HepG2 (cell line): ENCODE results near the gene ORC2. TPM values are rescaled to one million over a fixed set of nuclear protein-coding genes. Genes with fewer than 3 reads are reported as not detected.

Source experiments
- ATAD3A ChIP-seq: sonication (generic); formaldehyde crosslinking; IDR thresholded peaks from 2 replicates; pipeline ENCODE4 v1.4.0; 2020; ENCODE audit warnings: missing genetic modification reagents
- BCL6 ChIP-seq: IDR thresholded peaks from 2 replicates; pipeline ENCODE4 v1.6.1; 2016; ENCODE audit warnings: missing genetic modification reagents, missing compliant biosample characterization
- ELF1 ChIP-seq: sonication (generic); formaldehyde crosslinking; IDR thresholded peaks from 2 replicates; pipeline ENCODE4 v1.4.0; 2020; ENCODE audit warnings: missing genetic modification reagents
- FOSL2 ChIP-seq: sonication (generic); formaldehyde crosslinking; IDR thresholded peaks from 2 replicates; pipeline ENCODE4 v1.4.0; 2020; ENCODE audit warnings: missing genetic modification reagents
- GLMP ChIP-seq: sonication (generic); formaldehyde crosslinking; IDR thresholded peaks from 2 replicates; pipeline ENCODE4 v1.9.0; 2021; ENCODE audit warnings: missing genetic modification reagents, mild to moderate bottlenecking, borderline replicate concordance
- HOXA7 ChIP-seq: sonication (generic); formaldehyde crosslinking; IDR thresholded peaks from 2 replicates; pipeline ENCODE4 v1.8.1; 2022; ENCODE audit warnings: mild to moderate bottlenecking, missing genetic modification reagents, moderate library complexity
- HOXA9 ChIP-seq: sonication (generic); formaldehyde crosslinking; IDR thresholded peaks from 2 replicates; pipeline ENCODE4 v1.8.1; 2022; ENCODE audit warnings: missing genetic modification reagents, mild to moderate bottlenecking, moderate library complexity, borderline replicate concordance
- MED13 ChIP-seq: sonication (generic); formaldehyde crosslinking; IDR thresholded peaks from 2 replicates; pipeline ENCODE4 v1.5.0; 2020; ENCODE audit warnings: missing genetic modification reagents
- MTA1 ChIP-seq: sonication (generic); formaldehyde crosslinking; IDR thresholded peaks from 2 replicates; pipeline ENCODE4 v1.4.0; 2020; ENCODE audit warnings: missing genetic modification reagents, mild to moderate bottlenecking, borderline replicate concordance
- NR1H2 ChIP-seq: sonication (generic); formaldehyde crosslinking; IDR thresholded peaks from 2 replicates; pipeline ENCODE4 v1.8.1; 2022; ENCODE audit warnings: low read depth, missing genetic modification reagents, borderline replicate concordance
- SNAI1 ChIP-seq: sonication (generic); formaldehyde crosslinking; IDR thresholded peaks from 2 replicates; pipeline ENCODE4 v1.5.0; 2020; ENCODE audit warnings: mild to moderate bottlenecking, missing genetic modification reagents, borderline replicate concordance
- SOX13 ChIP-seq, 3 experiments: fragments of 450-650 bp in 1 of 3; sonication (generic) in 1 of 3; formaldehyde crosslinking in 1 of 3; IDR thresholded peaks in 2 of 3; conservative IDR thresholded peaks in 1 of 3; 2 replicates each; pipeline versions ENCODE4 v1.5.0 to v1.6.1; 2016 to 2020; ENCODE audit warnings: antibody characterized with exemption in 1 of 3, mild to moderate bottlenecking in 1 of 3, missing compliant biosample characterization in 1 of 3, missing genetic modification reagents in 1 of 3, moderate library complexity in 1 of 3
- TBX2 ChIP-seq: sonication (generic); formaldehyde crosslinking; IDR thresholded peaks from 2 replicates; pipeline ENCODE4 v1.5.0; 2020; ENCODE audit warnings: missing genetic modification reagents, mild to moderate bottlenecking, borderline replicate concordance
- TBX3 ChIP-seq: fragments of 450-650 bp; IDR thresholded peaks from 2 replicates; pipeline ENCODE4 v1.6.1; 2017; ENCODE audit warnings: antibody characterized with exemption, mild to moderate bottlenecking, inconsistent platforms, borderline replicate concordance
- ZMAT3 ChIP-seq: sonication (generic); formaldehyde crosslinking; conservative IDR thresholded peaks from 2 replicates; pipeline ENCODE4 v1.7.0; 2021; ENCODE audit warnings: missing genetic modification reagents
- ZNF17 ChIP-seq: sonication (generic); formaldehyde crosslinking; IDR thresholded peaks from 2 replicates; pipeline ENCODE4 v1.5.0; 2020; ENCODE audit warnings: mild to moderate bottlenecking, missing genetic modification reagents
- ZNF484 ChIP-seq: sonication (generic); formaldehyde crosslinking; IDR thresholded peaks from 2 replicates; pipeline ENCODE4 v1.5.1; 2020; ENCODE audit warnings: mild to moderate bottlenecking, low read depth, missing genetic modification reagents, borderline replicate concordance
- ZNF660 ChIP-seq: sonication (generic); formaldehyde crosslinking; IDR thresholded peaks from 2 replicates; pipeline ENCODE4 v1.5.1; 2020; ENCODE audit warnings: mild to moderate bottlenecking, low read depth, missing genetic modification reagents, borderline replicate concordance
- ZNF800 ChIP-seq: sonication (generic); formaldehyde crosslinking; IDR thresholded peaks from 2 replicates; pipeline ENCODE4 v1.4.0; 2020; ENCODE audit warnings: missing genetic modification reagents
- ZSCAN30 ChIP-seq: sonication (generic); formaldehyde crosslinking; IDR thresholded peaks from 2 replicates; pipeline ENCODE4 v1.5.0; 2020; ENCODE audit warnings: mild to moderate bottlenecking, missing genetic modification reagents
- polyA plus RNA-seq, 8 experiments: library from polyadenylated mRNA; depleted of rRNA in 3 of 8; stranded (reverse) in 7 of 8; unstranded in 1 of 8; fragments of >200 nt; fragmentation: Illumina TruSeq in 4 of 8; extraction: Trizol in 4 of 8; gene quantifications; 2 replicates each; pipeline versions ENCODE4 v1.2.1 to v1.2.3, GENCODE V29; 2011 to 2016; ENCODE audit warnings: low read depth in 4 of 8, missing spikeins in 1 of 8, mixed read lengths in 1 of 8; ENCODE audit not compliant: insufficient read depth in 1 of 8
- total RNA-seq, 5 experiments: library from RNA; depleted of rRNA; stranded (reverse); fragments of >200 nt; fragmentation: Illumina TruSeq; extraction: Trizol; gene quantifications; 2 replicates each; pipeline ENCODE4 v1.2.3, GENCODE V29; 2016; ENCODE audit warnings: low read depth in 1 of 5
- TF ChIP-seq, protein P1 (sequence below): sonication (generic); formaldehyde crosslinking; IDR thresholded peaks from 2 replicates; pipeline ENCODE4 v1.5.0; 2020; ENCODE audit warnings: mild to moderate bottlenecking, missing genetic modification reagents, moderate library complexity
- TF ChIP-seq, protein P2 (sequence below): sonication (generic); formaldehyde crosslinking; IDR thresholded peaks from 2 replicates; pipeline ENCODE4 v1.4.0; 2020; ENCODE audit warnings: missing genetic modification reagents; ENCODE audit errors: not compliant biosample characterization

ORC2 gene
- total and polyA plus RNA-seq, 2 of the 13 experiments (the other 11 are each of a cell fraction or from before 2014, with no cell fraction given), result 19.3 to 73.5 TPM

DNA sequence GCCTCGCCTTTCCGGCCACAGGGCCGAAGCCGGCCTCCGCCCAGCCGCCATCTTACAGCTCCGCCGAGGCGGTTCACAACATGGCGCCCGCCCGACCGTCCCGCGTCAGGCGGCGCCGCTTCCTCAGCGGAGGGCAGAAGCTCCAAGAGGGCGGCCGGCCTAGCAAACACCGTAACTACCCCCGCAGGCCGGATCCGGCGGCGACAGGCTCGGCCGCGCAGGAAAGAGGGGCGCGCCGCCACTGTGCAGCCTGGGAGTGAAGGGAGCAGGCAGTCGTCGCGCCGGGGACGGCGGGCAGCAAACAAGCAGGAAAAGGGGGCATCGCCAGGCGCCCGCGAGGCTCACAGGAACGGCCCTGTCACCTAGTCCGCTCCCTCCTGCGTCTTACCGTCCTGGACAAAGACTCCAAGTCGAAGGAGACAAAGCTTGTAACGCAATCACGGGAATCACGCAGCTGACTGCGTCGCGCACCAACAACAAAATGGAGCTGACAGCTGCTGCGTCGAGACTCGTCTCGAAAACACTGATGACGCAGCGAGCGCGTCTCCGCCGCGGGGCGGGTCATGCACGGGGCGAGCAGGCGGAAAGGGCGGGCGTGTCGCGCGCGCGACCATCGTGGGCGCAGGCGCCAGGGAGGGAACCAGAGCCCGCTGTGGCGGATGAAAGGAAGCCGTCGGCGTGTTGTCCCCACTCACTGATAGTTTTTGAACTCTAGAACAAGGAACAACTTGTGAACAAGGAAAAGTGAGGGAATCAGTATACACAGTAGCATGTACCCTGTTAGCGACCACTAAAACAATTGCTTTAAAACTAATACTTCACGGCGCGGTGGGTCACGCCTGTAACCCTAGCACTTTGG is 99.1 kb downstream of the ORC2 start, which contains the start of gene CLK1 (continued):
- TF ChIP-seq ZNF800 (CRISPR knock-in tag) (peak; percentile 98), MED13 (CRISPR knock-in tag) (0 out of 2 replicates have a peak, but pooled peaks have one; percentile 51), ZSCAN30 (CRISPR knock-in tag) (no peak), SOX13 (IDR thresholded peaks at IDR 0.05) (no peak; the same call in 1 of the 2 replicates), SOX13 (CRISPR knock-in tag; conservative IDR thresholded peaks at IDR 0.05 in 1 of 2, IDR thresholded peaks at IDR 0.05 in 1 of 2) (peak in 1 of 2 experiments; percentile 74; a peak in 2 of 4 replicates), HOXA9 (peak; percentile 92; the same call in 1 of the 2 replicates), ZMAT3 (peak; percentile 88), TBX3 (no peak), ELF1 (CRISPR knock-in tag) (peak; percentile 68), BCL6 (CRISPR knock-in tag) (peak; percentile 53; the same call in 1 of the 2 replicates), ZNF484 (CRISPR knock-in tag) (no peak), ZNF17 (no peak), FOSL2 (peak; percentile 88), ATAD3A (peak; percentile 78; the same call in 1 of the 2 replicates), NR1H2 (no peak), TBX2 (CRISPR knock-in tag) (peak; percentile 90), HOXA7 (no peak; the same call in 1 of the 2 replicates), GLMP (CRISPR knock-in tag) (peak; percentile 78; the same call in 1 of the 2 replicates), MTA1 (peak; percentile 97; the same call in 1 of the 2 replicates), SNAI1 (CRISPR knock-in tag) (peak; percentile 98), ZNF660 (CRISPR knock-in tag) (peak; percentile 48; the same call in 1 of the 2 replicates)
- TF ChIP-seq, protein P1, sequence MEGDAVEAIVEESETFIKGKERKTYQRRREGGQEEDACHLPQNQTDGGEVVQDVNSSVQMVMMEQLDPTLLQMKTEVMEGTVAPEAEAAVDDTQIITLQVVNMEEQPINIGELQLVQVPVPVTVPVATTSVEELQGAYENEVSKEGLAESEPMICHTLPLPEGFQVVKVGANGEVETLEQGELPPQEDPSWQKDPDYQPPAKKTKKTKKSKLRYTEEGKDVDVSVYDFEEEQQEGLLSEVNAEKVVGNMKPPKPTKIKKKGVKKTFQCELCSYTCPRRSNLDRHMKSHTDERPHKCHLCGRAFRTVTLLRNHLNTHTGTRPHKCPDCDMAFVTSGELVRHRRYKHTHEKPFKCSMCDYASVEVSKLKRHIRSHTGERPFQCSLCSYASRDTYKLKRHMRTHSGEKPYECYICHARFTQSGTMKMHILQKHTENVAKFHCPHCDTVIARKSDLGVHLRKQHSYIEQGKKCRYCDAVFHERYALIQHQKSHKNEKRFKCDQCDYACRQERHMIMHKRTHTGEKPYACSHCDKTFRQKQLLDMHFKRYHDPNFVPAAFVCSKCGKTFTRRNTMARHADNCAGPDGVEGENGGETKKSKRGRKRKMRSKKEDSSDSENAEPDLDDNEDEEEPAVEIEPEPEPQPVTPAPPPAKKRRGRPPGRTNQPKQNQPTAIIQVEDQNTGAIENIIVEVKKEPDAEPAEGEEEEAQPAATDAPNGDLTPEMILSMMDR (CRISPR knock-in tag), result no peak; the same call in 1 of the 2 replicates
- TF ChIP-seq, protein P2, sequence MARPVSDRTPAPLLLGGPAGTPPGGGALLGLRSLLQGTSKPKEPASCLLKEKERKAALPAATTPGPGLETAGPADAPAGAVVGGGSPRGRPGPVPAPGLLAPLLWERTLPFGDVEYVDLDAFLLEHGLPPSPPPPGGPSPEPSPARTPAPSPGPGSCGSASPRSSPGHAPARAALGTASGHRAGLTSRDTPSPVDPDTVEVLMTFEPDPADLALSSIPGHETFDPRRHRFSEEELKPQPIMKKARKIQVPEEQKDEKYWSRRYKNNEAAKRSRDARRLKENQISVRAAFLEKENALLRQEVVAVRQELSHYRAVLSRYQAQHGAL, result peak; percentile 98
